Sigmoid colon (tissue), 7 donors: ENCODE data around the gene LTA. TPM values are rescaled to one million over a fixed set of nuclear protein-coding genes. Genes with fewer than 3 reads are reported as not detected.

ENCODE experiments used
- DNase-seq: peaks from one replicate; pipeline ENCODE4 v3.0.0-alpha.2; 2019
- H3K27ac ChIP-seq, 4 donors: fragments of 200-600 bp; sonication (generic); one replicate each; pipeline ENCODE4 v1.5.1; 2016 to 2019; ENCODE audit warnings: mild to moderate bottlenecking in 1 of 4
- H3K27me3 ChIP-seq, 3 donors: fragments of 200-600 bp; sonication (generic); one replicate each; pipeline ENCODE4 v1.5.1; 2019; ENCODE audit warnings: mild to moderate bottlenecking in 1 of 3
- H3K36me3 ChIP-seq, 4 donors: fragments of 200-600 bp; sonication (generic); one replicate each; pipeline ENCODE4 v1.5.1; 2016 to 2019
- H3K4me1 ChIP-seq, 4 donors: fragments of 200-600 bp; sonication (generic); one replicate each; pipeline ENCODE4 v1.5.1; 2017 to 2019
- H3K4me3 ChIP-seq, 4 donors: fragments of 200-600 bp; sonication (generic); one replicate each; pipeline ENCODE4 v1.5.1; 2017 to 2019; ENCODE audit warnings: mild to moderate bottlenecking in 2 of 4, moderate library complexity in 1 of 4
- H3K9me3 ChIP-seq, 4 donors: fragments of 200-600 bp in 3 of 4; sonication (generic) in 3 of 4; one replicate each; pipeline versions ENCODE4 v1.5.1 to v1.6.1; 2013 to 2019
- EP300 ChIP-seq, 4 donors: sonication (generic); formaldehyde crosslinking; IDR thresholded peaks; one replicate each; pipeline ENCODE4 v1.6.1; 2017; ENCODE audit warnings: antibody characterized with exemption in 4 of 4
- POLR2A ChIP-seq, 2 donors: fragments of 450-650 bp; IDR thresholded peaks; one replicate each; pipeline ENCODE4 v1.6.1; 2016; ENCODE audit warnings: antibody characterized with exemption in 2 of 2, mild to moderate bottlenecking in 2 of 2, moderate library complexity in 2 of 2
- POLR2AphosphoS5 ChIP-seq, 4 donors: sonication (generic); formaldehyde crosslinking; IDR thresholded peaks; one replicate each; pipeline ENCODE4 v1.6.1; 2017; ENCODE audit warnings: antibody characterized with exemption in 4 of 4
- WGBS, 2 donors: extraction: QIAGEN DNeasy Blood & Tissue Kit; methylation state at CpG; one replicate each; pipeline ENCODE4 v1.1.7; 2013; 5-methylcytosine and 5-hydroxymethylcytosine counted together
- intact Hi-C: fragments of 100-400 bp; cut with DNase I; formaldehyde crosslinking; loops from one replicate; pipeline ENCODE4 v1.15.1; 2023
- polyA plus RNA-seq, 3 donors: library from polyadenylated mRNA; stranded (reverse); fragments of 200-250 nt; gene quantifications; one replicate each; pipeline ENCODE4 v1.2.3, GENCODE V29; 2013
- total RNA-seq, 4 donors: library from RNA; depleted of rRNA; stranded (reverse); fragments of >200 nt; gene quantifications; one replicate each; pipeline ENCODE4 v1.1.0, GENCODE V29; 2016
- TF ChIP-seq, protein P1 (sequence below), 4 experiments: fragments of 450-650 bp in 3 of 4; fragments of 200-600 bp in 1 of 4; IDR thresholded peaks; one replicate each; pipeline ENCODE4 v1.5.1; 2016 to 2019; ENCODE audit warnings: antibody characterized with exemption in 4 of 4, mild to moderate bottlenecking in 3 of 4, moderate library complexity in 2 of 4
- donor health status: healthy with polysubstance abuse.
- donor health status: Bipolar disorder and iron deficiency.
- donor health status: healthy.

The LTA gene, protein sequence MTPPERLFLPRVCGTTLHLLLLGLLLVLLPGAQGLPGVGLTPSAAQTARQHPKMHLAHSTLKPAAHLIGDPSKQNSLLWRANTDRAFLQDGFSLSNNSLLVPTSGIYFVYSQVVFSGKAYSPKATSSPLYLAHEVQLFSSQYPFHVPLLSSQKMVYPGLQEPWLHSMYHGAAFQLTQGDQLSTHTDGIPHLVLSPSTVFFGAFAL
- total RNA-seq (not detected), polyA plus RNA-seq (1 to 10 TPM in 1 of 3 donors, not detected in 2; 3.6 TPM)

DNA sequence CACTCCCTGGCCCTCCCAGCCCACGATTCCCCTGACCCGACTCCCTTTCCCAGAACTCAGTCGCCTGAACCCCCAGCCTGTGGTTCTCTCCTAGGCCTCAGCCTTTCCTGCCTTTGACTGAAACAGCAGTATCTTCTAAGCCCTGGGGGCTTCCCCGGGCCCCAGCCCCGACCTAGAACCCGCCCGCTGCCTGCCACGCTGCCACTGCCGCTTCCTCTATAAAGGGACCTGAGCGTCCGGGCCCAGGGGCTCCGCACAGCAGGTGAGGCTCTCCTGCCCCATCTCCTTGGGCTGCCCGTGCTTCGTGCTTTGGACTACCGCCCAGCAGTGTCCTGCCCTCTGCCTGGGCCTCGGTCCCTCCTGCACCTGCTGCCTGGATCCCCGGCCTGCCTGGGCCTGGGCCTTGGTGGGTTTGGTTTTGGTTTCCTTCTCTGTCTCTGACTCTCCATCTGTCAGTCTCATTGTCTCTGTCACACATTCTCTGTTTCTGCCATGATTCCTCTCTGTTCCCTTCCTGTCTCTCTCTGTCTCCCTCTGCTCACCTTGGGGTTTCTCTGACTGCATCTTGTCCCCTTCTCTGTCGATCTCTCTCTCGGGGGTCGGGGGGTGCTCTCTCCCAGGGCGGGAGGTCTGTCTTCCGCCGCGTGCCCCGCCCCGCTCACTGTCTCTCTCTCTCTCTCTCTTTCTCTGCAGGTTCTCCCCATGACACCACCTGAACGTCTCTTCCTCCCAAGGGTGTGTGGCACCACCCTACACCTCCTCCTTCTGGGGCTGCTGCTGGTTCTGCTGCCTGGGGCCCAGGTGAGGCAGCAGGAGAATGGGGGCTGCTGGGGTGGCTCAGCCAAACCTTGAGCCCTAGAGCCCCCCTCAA lies at the start of gene LTA:
TSS of gene LTA (plus strand) at position 249 of the 871 bp plus-strand sequence. CDS start at position 703, 454 bp downstream.
- peaks cover 0 to 22% (median 0%) of the 10 kb centered on the region in 3 donors for H3K27me3 ChIP-seq
- intact Hi-C loops: no loop called here
- no peak within 1 kb of the TSS for H3K4me3 ChIP-seq
- peaks cover 0 to 4% (median 0%) of the 10 kb centered on the region in 4 donors for H3K4me1 ChIP-seq
- no peak within 1 kb of the TSS for H3K27ac ChIP-seq
- 57 to 81% methylated on average over 27 of the region's 27 CpGs for WGBS, 2 donors
- no peak for TF ChIP-seq EP300 (IDR thresholded peaks at IDR 0.05)
- TF ChIP-seq POLR2A (IDR thresholded peaks at IDR 0.05): no peak
- TF ChIP-seq POLR2AphosphoS5 (IDR thresholded peaks at IDR 0.05): no peak
- TF ChIP-seq, protein P1, sequence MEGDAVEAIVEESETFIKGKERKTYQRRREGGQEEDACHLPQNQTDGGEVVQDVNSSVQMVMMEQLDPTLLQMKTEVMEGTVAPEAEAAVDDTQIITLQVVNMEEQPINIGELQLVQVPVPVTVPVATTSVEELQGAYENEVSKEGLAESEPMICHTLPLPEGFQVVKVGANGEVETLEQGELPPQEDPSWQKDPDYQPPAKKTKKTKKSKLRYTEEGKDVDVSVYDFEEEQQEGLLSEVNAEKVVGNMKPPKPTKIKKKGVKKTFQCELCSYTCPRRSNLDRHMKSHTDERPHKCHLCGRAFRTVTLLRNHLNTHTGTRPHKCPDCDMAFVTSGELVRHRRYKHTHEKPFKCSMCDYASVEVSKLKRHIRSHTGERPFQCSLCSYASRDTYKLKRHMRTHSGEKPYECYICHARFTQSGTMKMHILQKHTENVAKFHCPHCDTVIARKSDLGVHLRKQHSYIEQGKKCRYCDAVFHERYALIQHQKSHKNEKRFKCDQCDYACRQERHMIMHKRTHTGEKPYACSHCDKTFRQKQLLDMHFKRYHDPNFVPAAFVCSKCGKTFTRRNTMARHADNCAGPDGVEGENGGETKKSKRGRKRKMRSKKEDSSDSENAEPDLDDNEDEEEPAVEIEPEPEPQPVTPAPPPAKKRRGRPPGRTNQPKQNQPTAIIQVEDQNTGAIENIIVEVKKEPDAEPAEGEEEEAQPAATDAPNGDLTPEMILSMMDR (IDR thresholded peaks at IDR 0.05): no peak
- no peak for DNase-seq
- H3K36me3 ChIP-seq: no peaks in the 10 kb centered on the region
- no peaks in the 10 kb centered on the region for H3K9me3 ChIP-seq

DNA sequence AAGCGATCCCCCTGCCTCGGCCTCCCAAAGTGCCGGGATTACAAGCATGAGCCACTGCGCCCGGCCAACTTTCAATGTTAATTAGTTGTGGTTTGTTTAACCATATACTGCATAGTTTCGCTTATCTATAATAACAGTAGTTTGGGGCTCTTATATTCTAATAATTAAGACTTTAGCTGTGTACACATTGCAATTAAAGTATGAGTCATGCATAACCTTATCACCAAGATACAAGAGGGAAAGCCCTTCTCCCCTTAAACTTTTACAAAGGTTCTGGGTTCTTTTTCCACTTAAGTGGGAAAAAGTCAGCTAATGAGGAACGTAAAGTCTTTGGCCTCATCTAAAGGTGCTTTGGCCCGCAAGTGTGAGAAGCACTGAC lies 46.5 kb upstream of the LTA start:
- intact Hi-C loops: no loop called here
- TF ChIP-seq POLR2AphosphoS5 (IDR thresholded peaks at IDR 0.05): no peak
- no peak for TF ChIP-seq EP300 (IDR thresholded peaks at IDR 0.05)
- TF ChIP-seq, protein P1 (IDR thresholded peaks at IDR 0.05): no peak
- TF ChIP-seq POLR2A (IDR thresholded peaks at IDR 0.05): no peak
- 71 to 80% methylated on average over 8 of the region's 8 CpGs for WGBS, 2 donors
- Histone ChIP-seq H3K4me1 (no peaks in the 10 kb centered on the region), H3K27me3 (no peaks in the 10 kb centered on the region), H3K36me3 (peaks cover 8 to 12% (median 11%) of the 10 kb centered on the region in 4 donors), H3K9me3 (no peaks in the 10 kb centered on the region), H3K27ac (no peak overlapping the region), H3K4me3 (no peak overlapping the region)
- no peak for DNase-seq

DNA sequence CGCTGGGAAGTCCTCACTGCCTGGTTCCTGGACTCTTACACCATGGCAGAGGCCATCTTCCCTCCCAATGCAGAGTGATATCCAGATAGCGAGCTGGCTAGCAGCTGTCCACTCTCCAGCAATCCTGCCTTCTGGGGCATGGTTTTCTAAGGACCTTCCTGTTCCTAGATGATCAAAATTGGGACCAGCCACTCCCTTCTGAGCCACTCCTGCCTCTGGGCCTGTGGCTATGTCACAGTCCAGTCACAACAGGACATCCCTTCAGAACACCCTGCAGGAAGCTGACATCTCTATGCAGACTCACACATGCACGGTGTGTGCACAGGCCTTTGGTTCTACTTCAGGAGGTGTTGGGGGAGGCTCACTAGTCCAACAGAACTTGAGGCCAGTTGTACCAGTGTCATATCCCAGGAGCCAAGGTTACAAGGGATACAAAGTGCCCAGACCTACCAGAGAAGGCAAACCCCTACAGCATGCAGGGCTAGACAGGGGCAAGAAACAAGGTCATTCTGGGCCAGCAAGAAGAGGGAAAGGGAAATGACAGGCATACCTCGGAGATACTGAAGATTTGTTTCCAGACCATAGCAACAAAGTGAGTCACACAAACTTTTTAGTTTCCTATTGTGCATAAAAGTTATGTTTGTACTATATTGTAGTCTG lies 46.0 kb upstream of the LTA start:
- TF ChIP-seq POLR2AphosphoS5 (IDR thresholded peaks at IDR 0.05) (no peak), POLR2A (IDR thresholded peaks at IDR 0.05) (no peak), EP300 (IDR thresholded peaks at IDR 0.05) (no peak)
- TF ChIP-seq, protein P1 (IDR thresholded peaks at IDR 0.05): no peak
- Histone ChIP-seq H3K27ac (no peak overlapping the region), H3K36me3 (peaks cover 14 to 17% (median 16%) of the 10 kb centered on the region in 4 donors), H3K4me3 (no peak overlapping the region), H3K27me3 (no peaks in the 10 kb centered on the region), H3K4me1 (no peaks in the 10 kb centered on the region), H3K9me3 (no peaks in the 10 kb centered on the region)
- intact Hi-C loops: no loop called here
- no peak for DNase-seq
- 73 to 79% methylated on average over 4 of the region's 4 CpGs for WGBS, 2 donors

DNA sequence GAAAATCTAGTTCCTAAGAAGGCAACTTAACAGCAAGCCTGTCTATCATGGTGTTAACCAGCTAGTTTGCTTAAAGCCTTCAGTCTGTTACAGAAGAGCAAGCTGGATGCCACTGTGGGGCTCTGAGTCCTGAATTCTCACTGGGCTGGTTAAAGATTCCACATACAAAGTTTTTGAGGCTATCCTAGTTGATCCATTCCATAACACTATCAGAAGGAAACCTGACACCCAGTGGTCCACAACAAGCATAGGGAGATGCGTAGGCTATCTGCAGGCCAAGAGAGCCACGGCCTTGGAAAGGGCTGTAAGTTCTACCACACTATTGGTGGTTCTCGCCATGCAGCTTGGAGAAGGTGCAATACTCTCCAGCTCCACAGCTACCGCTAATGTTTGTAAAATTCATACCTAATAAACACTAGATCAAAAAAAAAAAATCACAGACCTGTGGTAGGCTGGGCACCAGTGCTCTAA lies 43.7 kb upstream of the LTA start:
- H3K9me3 ChIP-seq: no peaks in the 10 kb centered on the region
- DNase-seq: no peak
- H3K36me3 ChIP-seq: peaks cover 18 to 40% (median 33%) of the 10 kb centered on the region in 4 donors
- no peak overlapping the region for H3K27ac ChIP-seq
- no peak overlapping the region for H3K4me3 ChIP-seq
- WGBS, 2 donors: 91 to 95% methylated on average over 4 of the region's 4 CpGs
- H3K27me3 ChIP-seq: no peaks in the 10 kb centered on the region
- intact Hi-C loops: no loop called here
- TF ChIP-seq POLR2A (IDR thresholded peaks at IDR 0.05) (no peak), POLR2AphosphoS5 (IDR thresholded peaks at IDR 0.05) (no peak), EP300 (IDR thresholded peaks at IDR 0.05) (no peak)
- TF ChIP-seq, protein P1 (IDR thresholded peaks at IDR 0.05): no peak
- no peaks in the 10 kb centered on the region for H3K4me1 ChIP-seq
